Fibroblast of pulmonary artery (primary cell): ENCODE data around the gene FOXC2.

Experiments used
- DNase-seq: peaks from one replicate; pipeline ENCODE4 v3.0.0-alpha.2; 2010; ENCODE audit warnings: low read depth
- H3K4me3 ChIP-seq: replicated peaks from 2 replicates; pipeline ENCODE4 v1.5.1; 2011; ENCODE audit warnings: low read depth, mild to moderate bottlenecking, control low read depth, low read length, moderate library complexity
- CTCF ChIP-seq: IDR thresholded peaks from 2 replicates; pipeline ENCODE4 v1.5.1; 2011; ENCODE audit warnings: mild to moderate bottlenecking, control low read depth, low read length, inconsistent platforms; ENCODE audit errors: missing control alignments

FOXC2 gene

GRCh38 chr16:86609115-86609514, 42.5 kb downstream of the FOXC2 start:
- TF ChIP-seq CTCF = no peak
- no peak overlapping the region for H3K4me3 ChIP-seq
- peak; percentile 85 for DNase-seq

- no peak for TF ChIP-seq CTCF
- no peak overlapping the region for H3K4me3 ChIP-seq
- no peak for DNase-seq
These were observed 43.0 kb downstream of the FOXC2 start for GRCh38 chr16:86609661-86610060.

- DNase-seq = no peak
- H3K4me3 ChIP-seq = no peak overlapping the region
- TF ChIP-seq CTCF = no peak
These were observed 44.3 kb downstream of the FOXC2 start for GRCh38 chr16:86610779-86611524.

GRCh38 chr16:86611525-86611855, 44.9 kb downstream of the FOXC2 start:
- H3K4me3 ChIP-seq = no peak overlapping the region
- TF ChIP-seq CTCF = no peak
- DNase-seq = peak; percentile 90

GRCh38 chr16:86611941-86612340, 45.3 kb downstream of the FOXC2 start:
- no peak overlapping the region for H3K4me3 ChIP-seq
- no peak for DNase-seq

GRCh38 chr16:86614699-86615098, 48.1 kb downstream of the FOXC2 start:
- DNase-seq = no peak
- TF ChIP-seq CTCF = no peak
- H3K4me3 ChIP-seq = no peak overlapping the region

More at GRCh38 chr16:86611941-86612340, 45.3 kb downstream of the FOXC2 start:
- TF ChIP-seq CTCF = no peak

GRCh38 chr16:86616906-86617305, 50.3 kb downstream of the FOXC2 start:
- no peak overlapping the region for H3K4me3 ChIP-seq
- no peak for DNase-seq
- no peak for TF ChIP-seq CTCF
